GM23338 (cell line): ENCODE results near the gene MEF2D.

ENCODE experiments used
- CREB1 ChIP-seq: fragments of 250-450 bp; sonication (Bioruptor Pico); IDR thresholded peaks from 2 replicates; pipeline ENCODE4 v1.5.0; 2020; ENCODE audit warnings: low read depth, mild to moderate bottlenecking, moderate library complexity
- CTCF ChIP-seq, 2 experiments: fragments of 200-600 bp in 1 of 2; sonication (generic) in 1 of 2; conservative IDR thresholded peaks; 2 replicates each; pipeline versions ENCODE4 v1.5.1 to v1.6.1; 2016 to 2017; ENCODE audit warnings: antibody characterized with exemption in 2 of 2, low read depth in 2 of 2, mild to moderate bottlenecking in 2 of 2, moderate library complexity in 1 of 2
- EZH2 ChIP-seq: fragments of 200-600 bp; sonication (generic); IDR thresholded peaks from one replicate; pipeline ENCODE4 v1.8.0; 2017; ENCODE audit warnings: antibody characterized with exemption, mild to moderate bottlenecking, low read depth; ENCODE audit not compliant: unreplicated experiment
- EZH2phosphoT487 ChIP-seq: fragments of 200-600 bp; sonication (generic); IDR thresholded peaks from one replicate; pipeline ENCODE4 v1.8.1; 2018; ENCODE audit warnings: antibody characterized with exemption; ENCODE audit not compliant: unreplicated experiment
- JUNB ChIP-seq: IDR thresholded peaks from one replicate; pipeline ENCODE4 v1.6.1; 2016; ENCODE audit warnings: antibody characterized with exemption; ENCODE audit not compliant: unreplicated experiment
- POLR2AphosphoS5 ChIP-seq: IDR thresholded peaks from 2 replicates; pipeline ENCODE4 v1.6.1; 2016; ENCODE audit warnings: antibody characterized with exemption, low read depth
- REST ChIP-seq: IDR thresholded peaks from one replicate; pipeline ENCODE4 v1.6.1; 2018; ENCODE audit warnings: antibody characterized with exemption; ENCODE audit not compliant: unreplicated experiment
- ZNF331 ChIP-seq: fragments of 250-450 bp; sonication (Bioruptor Pico); IDR thresholded peaks from 2 replicates; pipeline ENCODE4 v1.5.0; 2020; ENCODE audit warnings: low read depth, mild to moderate bottlenecking, moderate library complexity

GRCh38 chr1:156500543-156500792 is at the start of gene MEF2D:
- TF ChIP-seq POLR2AphosphoS5 = no peak
- TF ChIP-seq CTCF (conservative IDR thresholded peaks at IDR 0.05; ENCODE audit: low read depth in 2 of 2) = no peak
- no peak for TF ChIP-seq EZH2
- no peak for TF ChIP-seq JUNB
- no peak; the same call in 1 of the 2 replicates for TF ChIP-seq CREB1
- no peak for TF ChIP-seq ZNF331 (CRISPR knock-in tag)
- TF ChIP-seq EZH2phosphoT487 = no peak
- no peak for TF ChIP-seq REST
